ENCODE measurements around the gene TBX2.

TBX2 gene

DNA sequence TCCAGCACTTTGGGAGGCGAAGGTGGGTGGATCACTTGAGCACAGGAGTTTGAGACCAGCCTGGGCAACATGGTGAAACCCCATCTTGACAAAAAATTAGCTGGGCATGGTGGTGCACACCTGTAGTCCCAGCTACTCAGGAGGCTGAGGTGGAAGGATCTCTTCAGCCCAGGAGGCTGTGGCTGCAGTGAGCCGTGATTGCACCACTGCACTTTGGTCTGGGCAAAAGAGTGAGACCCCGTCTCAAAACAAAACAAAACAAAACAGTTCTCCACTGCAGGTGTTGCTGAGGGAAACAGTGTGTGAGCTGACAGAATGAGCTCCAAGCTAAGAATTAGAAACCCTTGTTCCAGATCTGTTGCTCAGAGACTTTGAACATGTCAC, 35.2 kb upstream of the TBX2 start:
- Mint-ChIP-seq H3K27ac (no peak overlapping the region), H3K9me3 (no peaks in the 10 kb centered on the region), H3K36me3 (no peaks in the 10 kb centered on the region), H3K4me3 (no peak overlapping the region), H3K27me3 (no peaks in the 10 kb centered on the region), H3K4me1 (no peaks in the 10 kb centered on the region)

DNA sequence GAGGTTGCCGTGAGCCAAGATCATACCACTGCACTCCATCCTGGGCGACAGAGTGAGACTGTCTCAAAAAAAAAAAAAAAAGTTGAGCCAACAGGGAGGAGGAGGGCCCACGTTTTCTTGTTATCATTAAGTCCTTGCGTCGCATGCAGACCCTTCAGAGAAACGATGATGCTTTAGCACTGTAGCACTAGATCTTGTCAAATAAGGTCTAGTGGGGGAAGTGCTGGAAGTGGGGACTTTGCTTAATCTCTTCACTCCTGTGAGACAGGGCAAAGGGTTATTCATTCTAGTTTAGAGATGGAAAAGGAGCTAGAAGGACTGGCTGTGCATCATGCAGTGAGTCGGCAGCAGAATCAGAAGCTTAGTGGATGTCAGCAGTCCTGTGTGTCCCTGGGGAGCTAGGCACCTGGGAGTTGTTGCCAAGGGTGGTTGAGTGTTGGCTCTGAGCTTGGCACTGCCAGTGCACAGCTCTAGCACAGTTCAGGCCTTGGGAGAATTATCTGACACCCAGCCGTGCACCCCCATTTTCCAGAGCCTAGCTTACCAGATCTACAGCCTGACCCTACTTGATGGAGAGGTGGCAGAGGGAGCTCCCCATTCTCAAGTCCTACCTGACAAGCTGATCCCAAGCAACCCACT, 33.4 kb upstream of the TBX2 start:
- no peaks in the 10 kb centered on the region for H3K9me3 Mint-ChIP-seq
- no peaks in the 10 kb centered on the region for H3K36me3 Mint-ChIP-seq
- H3K4me1 Mint-ChIP-seq: no peaks in the 10 kb centered on the region
- H3K27me3 Mint-ChIP-seq: no peaks in the 10 kb centered on the region
- no peak overlapping the region for H3K27ac Mint-ChIP-seq
- H3K4me3 Mint-ChIP-seq: no peak overlapping the region

DNA sequence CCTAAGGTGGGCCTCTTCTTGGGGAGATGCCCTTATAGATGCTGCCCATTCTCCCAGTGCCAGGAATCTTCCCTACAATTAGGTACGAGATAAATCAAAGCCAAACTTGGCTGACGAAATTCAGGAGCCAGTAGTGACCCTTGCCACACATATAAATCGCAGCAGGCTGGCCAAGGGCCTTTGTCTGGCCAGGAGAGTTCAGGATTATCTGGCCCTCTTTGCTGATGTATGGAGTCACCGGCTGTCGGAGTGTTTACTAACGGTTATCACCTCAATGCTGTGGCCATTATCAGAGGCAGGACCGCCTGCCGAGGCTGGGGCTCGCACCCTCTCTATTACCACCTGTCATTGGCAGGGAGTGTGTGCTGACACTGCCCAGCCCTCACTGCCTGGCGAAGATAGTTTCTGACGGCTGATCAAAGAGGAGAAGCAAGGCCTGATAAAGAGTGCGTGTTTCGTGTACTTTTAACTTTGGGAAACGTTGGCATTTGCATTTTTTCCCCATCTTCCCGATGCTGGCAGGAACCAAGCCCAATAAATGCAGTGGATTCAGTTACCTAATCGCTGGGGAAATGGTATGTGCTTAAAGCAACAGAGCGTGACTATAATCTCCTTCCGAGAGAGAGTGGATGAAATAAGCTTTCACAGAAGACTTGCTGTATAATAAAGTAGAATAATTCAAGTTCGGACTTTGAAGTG, 32.8 kb upstream of the TBX2 start:
- Mint-ChIP-seq H3K27ac (no peak overlapping the region), H3K9me3 (no peaks in the 10 kb centered on the region)

DNA sequence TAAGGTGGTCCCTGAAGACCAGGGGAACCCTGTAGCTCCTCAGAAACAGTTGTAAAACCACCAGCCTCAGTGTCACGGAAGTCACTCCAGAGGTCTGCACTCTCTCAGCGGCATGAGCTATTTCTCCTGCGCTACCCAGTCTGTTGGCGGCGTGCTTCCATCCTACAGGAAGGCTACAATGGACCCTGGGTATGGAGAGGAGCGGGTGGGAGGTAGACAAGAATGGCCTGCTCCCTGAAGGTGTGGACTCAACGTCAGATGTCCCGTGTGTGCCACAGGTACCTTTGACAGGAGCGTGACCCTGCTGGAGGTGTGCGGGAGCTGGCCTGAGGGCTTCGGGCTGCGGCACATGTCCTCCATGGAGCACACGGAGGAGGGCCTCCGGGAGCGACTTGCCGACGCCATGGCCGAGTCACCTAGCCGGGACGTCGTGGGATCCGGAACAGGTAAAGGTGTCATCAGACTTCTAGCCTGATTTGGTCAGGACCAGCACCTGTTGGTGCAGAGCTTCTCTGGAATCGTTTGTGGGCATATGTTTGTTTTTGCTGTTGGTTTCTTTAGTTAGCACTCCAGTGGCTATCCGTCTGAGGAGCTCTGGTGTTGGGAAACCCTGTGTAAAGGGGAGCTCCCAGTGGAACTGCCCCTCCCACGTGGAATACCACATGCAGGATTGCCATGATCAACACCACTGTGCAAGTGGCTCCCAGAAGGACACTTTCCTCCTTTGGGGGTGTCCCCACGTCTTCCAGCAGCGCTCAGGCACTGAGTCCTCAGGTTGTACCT, 31.4 kb upstream of the TBX2 start:
- Mint-ChIP-seq H3K36me3 (no peaks in the 10 kb centered on the region), H3K27ac (no peak overlapping the region), H3K27me3 (no peaks in the 10 kb centered on the region), H3K4me3 (no peak overlapping the region), H3K9me3 (no peaks in the 10 kb centered on the region), H3K4me1 (no peaks in the 10 kb centered on the region)

More for the DNA sequence above, 32.8 kb upstream of the TBX2 start:
- no peaks in the 10 kb centered on the region for H3K4me1 Mint-ChIP-seq
- H3K36me3 Mint-ChIP-seq: no peaks in the 10 kb centered on the region
- H3K4me3 Mint-ChIP-seq: no peak overlapping the region
- H3K27me3 Mint-ChIP-seq: no peaks in the 10 kb centered on the region

DNA sequence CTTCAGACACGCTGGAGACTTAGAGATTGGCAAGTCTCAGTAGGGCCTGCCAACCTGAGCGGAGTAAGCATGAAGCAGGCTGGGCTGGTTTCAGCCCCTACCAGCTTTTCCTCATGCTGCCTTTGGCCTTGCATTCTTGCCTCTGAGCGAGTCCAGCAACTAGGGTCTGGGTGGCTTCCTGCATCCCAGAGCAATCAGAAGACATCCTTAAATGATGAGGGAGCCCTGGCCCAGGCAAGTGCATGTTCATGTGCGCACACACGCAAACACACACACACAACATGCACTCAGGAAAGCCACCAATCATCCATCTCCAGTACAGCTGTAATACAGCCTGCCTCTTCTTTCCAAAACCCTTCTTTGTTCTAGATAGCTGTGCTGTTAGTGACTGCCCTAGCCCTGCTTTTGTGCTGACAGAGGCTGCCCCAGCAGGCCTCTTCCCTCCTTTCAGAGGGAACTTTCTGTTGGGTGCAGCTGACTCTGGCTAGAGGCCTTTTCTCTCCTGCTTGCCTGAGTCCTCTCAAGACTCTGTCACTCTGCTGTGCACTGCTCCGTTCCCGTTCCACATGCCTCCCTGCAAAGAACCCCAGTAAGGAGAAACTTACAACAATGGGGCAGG, 30.7 kb upstream of the TBX2 start:
- Mint-ChIP-seq H3K27me3 (no peaks in the 10 kb centered on the region), H3K4me3 (no peak overlapping the region), H3K9me3 (no peaks in the 10 kb centered on the region), H3K36me3 (no peaks in the 10 kb centered on the region), H3K27ac (no peak overlapping the region), H3K4me1 (no peaks in the 10 kb centered on the region)

DNA sequence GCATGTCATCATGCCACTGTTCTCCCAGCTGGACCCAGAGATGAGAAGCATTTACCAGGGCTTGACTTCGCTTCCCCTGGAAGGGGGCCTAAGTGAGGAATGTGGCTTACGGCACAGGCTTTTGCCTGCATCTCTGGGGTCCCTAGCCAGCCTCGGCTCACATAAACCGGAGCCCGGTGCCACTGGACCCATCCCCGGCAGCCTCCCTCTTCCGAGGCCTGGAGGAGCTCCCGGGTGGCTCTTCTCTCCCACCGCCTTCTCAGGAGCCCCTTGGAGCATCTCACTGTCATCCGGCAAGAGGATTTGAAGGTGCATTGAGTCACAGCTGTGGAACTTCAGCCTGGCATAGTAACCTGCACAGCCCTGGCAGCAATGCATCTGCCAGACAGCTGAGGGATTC, 29.9 kb upstream of the TBX2 start:
- Mint-ChIP-seq H3K4me1 (no peaks in the 10 kb centered on the region), H3K36me3 (no peaks in the 10 kb centered on the region)

DNA sequence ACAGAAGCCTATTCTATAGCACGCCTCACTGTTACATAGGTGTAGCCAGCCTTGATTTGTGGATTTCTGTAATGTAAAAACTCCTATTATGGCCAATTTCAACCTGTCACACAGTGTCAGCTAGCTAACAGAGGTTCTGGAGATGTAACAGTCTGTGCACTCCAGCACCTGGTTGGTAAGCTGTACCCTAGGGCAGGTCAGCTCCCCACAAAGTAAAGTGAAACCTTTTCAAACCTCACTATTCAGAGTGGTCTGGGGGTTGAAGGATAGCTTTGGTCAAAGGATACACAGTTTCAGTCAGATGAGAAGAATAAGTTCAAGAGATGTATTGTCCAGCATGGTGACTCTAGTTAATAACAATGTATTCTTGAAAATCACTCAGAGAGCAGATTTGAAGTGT, 28.5 kb upstream of the TBX2 start:
- H3K27me3 Mint-ChIP-seq: no peaks in the 10 kb centered on the region
- no peak overlapping the region for H3K27ac Mint-ChIP-seq
- no peaks in the 10 kb centered on the region for H3K9me3 Mint-ChIP-seq

More for the DNA sequence above, 29.9 kb upstream of the TBX2 start:
- H3K27ac Mint-ChIP-seq: no peak overlapping the region
- no peaks in the 10 kb centered on the region for H3K27me3 Mint-ChIP-seq
- H3K9me3 Mint-ChIP-seq: no peaks in the 10 kb centered on the region
- no peak overlapping the region for H3K4me3 Mint-ChIP-seq

DNA sequence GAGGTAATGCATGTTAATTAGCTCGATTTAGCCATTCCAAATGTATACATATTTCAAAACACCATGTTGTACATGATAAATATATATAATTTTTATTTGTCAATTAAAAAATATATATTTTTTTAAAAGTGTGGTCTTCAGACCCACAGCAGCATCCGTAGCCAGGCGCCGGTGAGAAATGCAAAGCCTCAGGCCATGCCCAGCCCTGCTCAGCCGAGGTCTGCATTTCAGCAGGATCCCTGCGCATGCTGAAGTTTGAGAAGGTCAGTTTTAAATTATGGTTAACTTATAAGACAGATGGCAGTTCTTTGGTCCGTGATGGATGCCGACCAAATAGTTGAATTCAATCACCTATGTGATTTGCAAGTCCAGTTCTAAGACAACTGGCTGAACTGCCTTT, 28.0 kb upstream of the TBX2 start:
- H3K9me3 Mint-ChIP-seq: no peaks in the 10 kb centered on the region
- H3K27me3 Mint-ChIP-seq: no peaks in the 10 kb centered on the region
- H3K4me1 Mint-ChIP-seq: no peaks in the 10 kb centered on the region
- no peaks in the 10 kb centered on the region for H3K36me3 Mint-ChIP-seq
- no peak overlapping the region for H3K27ac Mint-ChIP-seq
- no peak overlapping the region for H3K4me3 Mint-ChIP-seq

More for the DNA sequence above, 28.5 kb upstream of the TBX2 start:
- Mint-ChIP-seq H3K4me3 (no peak overlapping the region), H3K4me1 (no peaks in the 10 kb centered on the region), H3K36me3 (no peaks in the 10 kb centered on the region)

DNA sequence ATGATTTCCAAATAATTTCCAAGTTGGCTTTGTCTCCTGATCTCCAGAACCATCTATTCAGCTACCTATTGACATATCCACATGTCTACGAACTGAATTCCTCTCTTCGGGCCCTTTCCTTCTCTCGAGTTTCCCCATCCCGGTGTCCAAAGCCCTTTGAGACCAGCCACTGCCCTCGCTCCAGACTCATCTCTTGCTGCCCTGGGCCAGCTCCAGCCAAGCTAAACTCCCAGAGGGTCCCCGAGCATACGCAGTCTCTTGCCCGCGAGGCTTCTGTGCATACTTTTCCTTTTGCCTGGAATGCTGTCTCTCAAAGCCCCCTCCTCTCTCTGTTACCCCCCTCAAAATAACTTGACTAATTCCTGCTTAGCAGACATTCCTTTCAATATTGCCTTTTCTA, 27.2 kb upstream of the TBX2 start:
- Mint-ChIP-seq H3K4me1 (no peaks in the 10 kb centered on the region), H3K27me3 (no peaks in the 10 kb centered on the region), H3K4me3 (no peak overlapping the region), H3K9me3 (no peaks in the 10 kb centered on the region), H3K36me3 (no peaks in the 10 kb centered on the region), H3K27ac (no peak overlapping the region)

DNA sequence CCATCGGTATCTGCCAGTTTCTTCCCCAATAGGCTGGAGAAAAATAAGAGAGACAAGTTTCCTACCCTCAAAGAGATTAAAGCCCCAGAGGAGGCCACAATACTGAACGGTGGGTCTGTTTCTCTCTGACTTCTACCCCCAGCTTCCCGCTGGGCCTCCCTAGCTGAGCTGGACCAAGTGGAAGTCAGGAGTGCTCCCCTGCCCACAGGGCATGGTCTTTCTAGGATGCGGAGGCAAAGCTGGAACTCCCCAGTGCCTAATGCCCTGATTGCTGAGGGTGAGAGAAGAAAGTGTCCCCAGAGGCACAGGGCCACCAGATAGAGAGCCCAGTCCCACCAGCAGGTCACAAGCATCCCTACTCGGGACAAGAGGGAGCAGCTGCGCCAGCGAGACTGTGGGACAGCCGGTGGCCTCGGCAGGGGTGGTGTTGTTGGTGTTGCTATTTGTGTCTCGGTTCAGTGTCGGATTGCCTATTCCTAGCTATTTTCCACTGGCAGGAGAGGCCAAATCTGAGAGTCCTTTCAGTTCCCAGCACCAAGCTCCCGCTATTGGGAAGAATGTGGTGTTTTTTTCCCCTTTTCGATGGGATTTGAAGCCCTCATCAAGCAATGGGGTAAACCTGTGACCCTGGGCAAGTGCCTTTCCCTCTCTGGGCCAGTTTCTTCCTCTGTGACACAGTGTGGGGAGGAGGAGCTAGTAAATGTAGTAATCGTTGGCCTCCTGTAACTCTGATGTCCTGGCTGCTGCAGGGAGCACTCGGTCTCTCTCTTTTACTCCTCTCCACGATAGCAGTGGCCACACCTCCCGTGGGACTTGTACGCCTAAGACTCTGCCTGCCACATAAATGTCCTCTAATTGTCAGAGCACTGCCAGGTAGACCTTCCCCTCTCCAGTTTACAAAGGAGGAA, 22.5 kb upstream of the TBX2 start:
- peaks cover 4% of the 10 kb centered on the region for H3K36me3 Mint-ChIP-seq
- H3K27ac Mint-ChIP-seq: no peak overlapping the region
- no peaks in the 10 kb centered on the region for H3K4me1 Mint-ChIP-seq
- H3K4me3 Mint-ChIP-seq: no peak overlapping the region
- H3K27me3 Mint-ChIP-seq: no peaks in the 10 kb centered on the region
- no peaks in the 10 kb centered on the region for H3K9me3 Mint-ChIP-seq

DNA sequence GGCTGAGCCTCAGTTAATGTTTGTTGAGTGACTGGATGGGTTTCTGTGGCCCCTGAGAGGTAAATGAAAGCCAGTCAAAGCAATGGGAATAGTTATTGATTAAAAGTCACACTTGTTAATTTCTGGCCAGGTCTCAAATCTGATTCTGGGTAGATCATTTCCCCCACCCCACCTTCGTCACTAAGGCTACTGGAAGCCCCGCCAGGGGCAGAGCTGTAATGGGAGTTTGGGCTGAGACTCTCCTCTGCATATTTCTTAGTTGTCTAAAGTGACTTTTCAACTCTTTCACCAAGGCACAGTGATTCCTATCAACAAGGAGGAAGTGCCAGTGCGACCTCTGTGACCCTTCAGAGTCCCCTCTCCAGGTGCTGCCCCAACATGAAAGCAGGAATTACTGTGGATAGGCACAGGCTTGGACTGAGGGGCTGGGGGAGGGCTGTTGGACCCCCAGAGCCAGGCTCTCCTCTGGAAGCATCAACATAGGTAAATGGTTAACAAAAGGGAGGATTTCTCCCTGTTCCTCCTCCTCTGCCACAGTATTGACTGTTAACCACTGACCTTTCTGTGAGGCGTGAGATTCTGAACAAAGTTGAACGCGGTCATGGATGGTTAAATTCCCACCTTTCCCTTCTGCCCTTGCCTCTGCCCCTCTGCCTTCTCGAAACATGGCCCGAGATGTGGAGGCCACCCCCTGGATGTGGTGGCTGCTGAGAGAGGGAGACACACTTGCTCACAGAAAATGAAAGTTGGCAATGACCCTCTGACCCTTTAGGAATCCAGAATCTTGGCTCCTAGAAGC, 20.8 kb upstream of the TBX2 start:
- Mint-ChIP-seq H3K4me1 (no peaks in the 10 kb centered on the region), H3K9me3 (no peaks in the 10 kb centered on the region), H3K27ac (peak overlapping the region; percentile 30), H3K36me3 (peaks cover 4% of the 10 kb centered on the region), H3K27me3 (no peaks in the 10 kb centered on the region), H3K4me3 (no peak overlapping the region)

DNA sequence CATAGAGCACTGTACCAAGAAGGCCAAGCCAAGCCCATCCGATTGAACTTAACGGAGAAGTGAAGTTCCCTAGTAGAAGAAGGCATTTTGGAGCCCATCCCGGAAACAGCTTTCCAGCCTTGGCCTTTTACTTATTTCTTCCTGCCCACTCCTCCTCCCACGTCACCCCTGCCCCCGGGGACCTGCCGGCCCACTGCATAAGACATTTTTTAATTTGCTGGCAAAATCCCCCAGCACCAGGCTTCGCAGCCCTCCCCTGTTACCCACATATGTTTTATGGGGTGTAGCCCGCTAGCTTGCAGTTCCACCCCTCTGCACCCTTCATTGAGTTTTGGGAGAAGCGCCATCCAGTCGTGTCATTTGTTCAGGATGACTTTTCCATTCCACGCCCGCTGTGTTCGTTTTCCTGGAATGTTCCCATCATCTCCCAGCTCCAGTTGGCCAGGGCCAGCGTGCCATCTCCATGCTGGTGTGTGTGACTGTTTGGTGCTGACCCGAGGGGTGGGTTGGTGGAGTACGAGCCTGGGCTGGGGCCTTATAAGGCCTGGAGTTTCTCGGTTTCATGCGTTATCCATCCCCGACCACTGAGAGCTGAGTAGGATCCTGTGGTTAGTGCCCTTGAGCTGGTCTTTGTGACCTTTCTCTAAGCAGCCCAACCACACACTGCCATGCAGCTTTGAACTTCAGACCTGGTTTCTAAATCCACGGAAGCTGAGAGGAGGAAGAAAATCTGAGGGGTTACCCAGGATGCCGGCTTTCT, 20.0 kb upstream of the TBX2 start:
- Mint-ChIP-seq H3K27ac (no peak overlapping the region), H3K36me3 (peaks cover 4% of the 10 kb centered on the region)

DNA sequence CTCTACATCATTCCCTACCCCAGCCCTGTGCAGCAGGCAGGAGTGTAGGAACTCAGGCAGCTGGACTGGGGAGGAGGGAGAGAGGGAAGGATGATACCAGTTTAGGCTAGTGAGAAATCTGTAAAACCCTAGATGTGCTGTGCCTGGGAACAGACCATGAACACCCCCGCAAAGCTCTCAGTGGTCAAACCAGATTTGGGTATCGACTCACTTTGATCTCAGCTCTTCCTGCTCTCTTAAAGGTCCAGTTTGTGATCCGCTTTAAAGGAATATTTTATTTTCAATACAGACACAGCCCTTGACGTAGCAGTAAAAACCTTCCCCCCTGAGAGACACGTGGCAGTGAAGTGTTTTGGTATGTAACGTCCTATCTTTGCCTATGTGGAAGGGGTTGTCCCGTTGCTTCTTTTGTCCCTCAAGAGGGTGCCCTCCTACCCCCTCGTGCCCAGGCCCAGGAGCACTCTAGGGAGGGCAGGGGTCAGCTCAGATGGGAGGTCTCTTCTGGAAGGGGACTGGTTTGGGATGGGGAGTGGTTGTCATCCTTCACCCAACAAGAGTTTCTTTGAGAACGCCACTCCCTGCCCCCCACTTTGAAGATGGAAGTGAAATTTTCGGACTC, 19.3 kb upstream of the TBX2 start:
- Mint-ChIP-seq H3K36me3 (peaks cover 6% of the 10 kb centered on the region), H3K4me3 (no peak overlapping the region), H3K27me3 (no peaks in the 10 kb centered on the region), H3K9me3 (no peaks in the 10 kb centered on the region), H3K27ac (no peak overlapping the region), H3K4me1 (no peaks in the 10 kb centered on the region)

More for the DNA sequence above, 20.0 kb upstream of the TBX2 start:
- no peak overlapping the region for H3K4me3 Mint-ChIP-seq
- no peaks in the 10 kb centered on the region for H3K9me3 Mint-ChIP-seq
- H3K27me3 Mint-ChIP-seq: no peaks in the 10 kb centered on the region
- no peaks in the 10 kb centered on the region for H3K4me1 Mint-ChIP-seq
